A549 (cell line): ENCODE measurements around the gene ADGRA3. TPM values are rescaled to one million over a fixed set of nuclear protein-coding genes. Genes with fewer than 3 reads are reported as not detected.

Experiments used
- ATAC-seq, 2 experiments: fragments of 200-7000 bp in 1 of 2; fragments of >200 bp in 1 of 2; cut with Nextera tagmentation in 1 of 2; cut with Tn5 transposase in 1 of 2; 3 replicates each; pipeline versions ENCODE4 v1.8.0 to v1.9.1; 2018 to 2020; ENCODE audit warnings: mild to moderate bottlenecking in 1 of 2, moderate library complexity in 1 of 2
- CTCF ChIA-PET: fragments of 300-600 bp; sonication (Branson Sonifier 250); formaldehyde crosslinking; extraction: SDS; loops from one replicate; lab custom pipeline; 2021; ENCODE audit warnings: antibody characterized with exemption, inconsistent platforms; lab: Yijun Ruan, JAX
- POLR2A ChIA-PET: fragments of 350-600 bp; formaldehyde crosslinking; extraction: SDS; loops from one replicate; lab custom pipeline; 2021; ENCODE audit warnings: antibody characterized with exemption, inconsistent platforms; lab: Yijun Ruan, JAX
- DNase-seq, 2 experiments: peaks; one replicate each; pipeline versions ENCODE4 v3.0.0 to v3.0.0-alpha.2; 2011 to 2016; ENCODE audit warnings: low read depth in 1 of 2, low spot score in 1 of 2
- FAIRE-seq: peaks from 2 replicates; lab custom pipeline; 2011; peaks lifted over from hg19 to GRCh38; lab: Jason Lieb, UNC
- H3K27ac ChIP-seq, 2 experiments: fragments of >200 bp; sonication (Bioruptor Twin); formaldehyde crosslinking; 3 replicates each; pipeline ENCODE4 v1.5.1; 2016 to 2017
- H3K4me1 ChIP-seq: fragments of >200 bp; sonication (Bioruptor Twin); formaldehyde crosslinking; 3 replicates; pipeline ENCODE4 v1.6.1; 2016
- H3K4me2 ChIP-seq: fragments of >200 bp; sonication (Bioruptor Twin); formaldehyde crosslinking; 3 replicates; pipeline ENCODE4 v1.6.1; 2016
- H3K4me3 ChIP-seq: fragments of >200 bp; sonication (Bioruptor Twin); formaldehyde crosslinking; 3 replicates; pipeline ENCODE4 v1.5.1; 2016
- H3K9me3 ChIP-seq: fragments of >200 bp; sonication (Bioruptor Twin); formaldehyde crosslinking; 3 replicates; pipeline ENCODE4 v1.6.1; 2016
- BCL3 ChIP-seq: fragments of >200 bp; sonication (Bioruptor Twin); formaldehyde crosslinking; IDR thresholded peaks from 3 replicates; pipeline ENCODE4 v1.6.1; 2016
- CBX2 ChIP-seq: fragments of 200-600 bp; sonication (generic); IDR thresholded peaks from 2 replicates; pipeline ENCODE4 v1.6.1; 2016; ENCODE audit warnings: low read depth, mild to moderate bottlenecking, borderline replicate concordance
- CBX8 ChIP-seq: fragments of 200-600 bp; sonication (generic); IDR thresholded peaks from 2 replicates; pipeline ENCODE4 v1.6.1; 2016
- CHD4 ChIP-seq: fragments of 200-600 bp; sonication (generic); IDR thresholded peaks from 2 replicates; pipeline ENCODE4 v1.6.1; 2016; ENCODE audit warnings: antibody characterized with exemption, mild to moderate bottlenecking, borderline replicate concordance
- EHMT2 ChIP-seq: fragments of 200-600 bp; sonication (generic); IDR thresholded peaks from 2 replicates; pipeline ENCODE4 v1.6.1; 2016; ENCODE audit warnings: antibody characterized with exemption, low read depth, mild to moderate bottlenecking, moderate library complexity
- ELK1 ChIP-seq: fragments of 150-350 bp; IDR thresholded peaks from 2 replicates; pipeline ENCODE4 v1.6.1; 2014; ENCODE audit warnings: low read depth, mild to moderate bottlenecking, low read length
- EP300 ChIP-seq, 2 experiments: fragments of >200 bp; sonication (Bioruptor Twin); formaldehyde crosslinking; IDR thresholded peaks; 2 replicates in 1 of 2; 3 replicates in 1 of 2; pipeline ENCODE4 v1.6.1; 2016 to 2017
- ESRRA ChIP-seq: fragments of 150-350 bp; IDR thresholded peaks from 2 replicates; pipeline ENCODE4 v1.6.1; 2014; ENCODE audit warnings: mild to moderate bottlenecking, low read length, borderline replicate concordance
- FOSB ChIP-seq: fragments of 250-450 bp; sonication (Bioruptor Pico); IDR thresholded peaks from 2 replicates; pipeline ENCODE4 v1.5.0; 2020; ENCODE audit warnings: mild to moderate bottlenecking, moderate library complexity
- FOSL2 ChIP-seq, 2 experiments: fragments of 450-650 bp in 1 of 2; fragments of >200 bp in 1 of 2; sonication (Bioruptor Twin) in 1 of 2; formaldehyde crosslinking; IDR thresholded peaks; 2 replicates each; pipeline versions ENCODE4 v1.5.0 to v1.6.1; 2016 to 2020; ENCODE audit warnings: mild to moderate bottlenecking in 1 of 2, moderate library complexity in 1 of 2
- FOXS1 ChIP-seq: fragments of 250-450 bp; sonication (Bioruptor Pico); IDR thresholded peaks from 2 replicates; pipeline ENCODE4 v1.5.0; 2020; ENCODE audit warnings: mild to moderate bottlenecking, moderate library complexity
- HMGXB4 ChIP-seq: fragments of 250-450 bp; sonication (Bioruptor Pico); IDR thresholded peaks from 2 replicates; pipeline ENCODE4 v1.5.0; 2021; ENCODE audit warnings: mild to moderate bottlenecking, moderate library complexity, borderline replicate concordance
- HOXA7 ChIP-seq: fragments of 250-450 bp; sonication (Bioruptor Pico); IDR thresholded peaks from 2 replicates; pipeline ENCODE4 v1.5.0; 2020; ENCODE audit warnings: mild to moderate bottlenecking, moderate library complexity
- HOXB13 ChIP-seq: fragments of 250-450 bp; sonication (Bioruptor Pico); IDR thresholded peaks from 2 replicates; pipeline ENCODE4 v1.5.0; 2020; ENCODE audit warnings: low read depth, mild to moderate bottlenecking, moderate library complexity
- JUNB ChIP-seq: fragments of >200 bp; sonication (Bioruptor Twin); formaldehyde crosslinking; IDR thresholded peaks from 2 replicates; pipeline ENCODE4 v1.6.1; 2016
- KDM1A ChIP-seq: fragments of 200-600 bp; sonication (generic); IDR thresholded peaks from 2 replicates; pipeline ENCODE4 v1.6.1; 2016; ENCODE audit warnings: low read depth, mild to moderate bottlenecking
- KDM5A ChIP-seq: fragments of 200-600 bp; sonication (generic); IDR thresholded peaks from 2 replicates; pipeline ENCODE4 v1.6.1; 2016; ENCODE audit warnings: antibody characterized with exemption, mild to moderate bottlenecking
- MAX ChIP-seq: IDR thresholded peaks from 2 replicates; pipeline ENCODE4 v1.6.1; 2012
- MAZ ChIP-seq: fragments of 150-350 bp; IDR thresholded peaks from 2 replicates; pipeline ENCODE4 v1.6.1; 2014; ENCODE audit warnings: antibody characterized with exemption, low read depth, low read length, borderline replicate concordance
- NFE2L2 ChIP-seq: fragments of 150-350 bp; conservative IDR thresholded peaks from 2 replicates; pipeline ENCODE4 v1.6.1; 2014; ENCODE audit warnings: low read length
- NR3C1 ChIP-seq: fragments of >200 bp; sonication (Bioruptor Twin); formaldehyde crosslinking; IDR thresholded peaks from 3 replicates; pipeline ENCODE4 v1.6.1; 2017
- PBX3 ChIP-seq: IDR thresholded peaks from 2 replicates; pipeline ENCODE4 v1.6.1; 2012
- PHF8 ChIP-seq: fragments of 200-600 bp; sonication (generic); IDR thresholded peaks from 2 replicates; pipeline ENCODE4 v1.6.1; 2016; ENCODE audit warnings: low read depth, mild to moderate bottlenecking, antibody characterized with exemption, moderate library complexity, borderline replicate concordance
- RARB ChIP-seq: fragments of 250-450 bp; sonication (Bioruptor Pico); IDR thresholded peaks from 2 replicates; pipeline ENCODE4 v1.8.0; 2021; ENCODE audit warnings: mild to moderate bottlenecking, moderate library complexity
- RCOR1 ChIP-seq: fragments of 150-350 bp; IDR thresholded peaks from 2 replicates; pipeline ENCODE4 v1.6.1; 2014; ENCODE audit warnings: antibody characterized with exemption, low read length, low read depth
- RFX5 ChIP-seq: fragments of 450-650 bp; IDR thresholded peaks from 2 replicates; pipeline ENCODE4 v1.7.1; 2014; ENCODE audit warnings: antibody characterized with exemption, mild to moderate bottlenecking, moderate library complexity
- ZFP36 ChIP-seq: fragments of 450-650 bp; IDR thresholded peaks from 2 replicates; pipeline ENCODE4 v1.6.1; 2014; ENCODE audit warnings: borderline replicate concordance; ENCODE audit not compliant: partially characterized antibody
- ZSCAN20 ChIP-seq: fragments of 250-450 bp; sonication (Bioruptor Pico); IDR thresholded peaks from 2 replicates; pipeline ENCODE4 v1.8.0; 2022; ENCODE audit warnings: mild to moderate bottlenecking, moderate library complexity
- WGBS: methylation state at CpG from one replicate; pipeline ENCODE4 v1.1.6; 2017; ENCODE audit errors: missing lambda C conversion rate; 5-methylcytosine and 5-hydroxymethylcytosine counted together
- polyA plus RNA-seq, 4 experiments: library from polyadenylated mRNA; depleted of rRNA in 3 of 4; stranded (reverse); fragments of >200 nt; fragmentation: RNase III in 1 of 4; extraction: RNeasy Plus Mini Kit Qiagen cat#74134 plus additional on column Dnase treatment in 1 of 4; gene quantifications; 2 replicates in 3 of 4; 3 replicates in 1 of 4; pipeline ENCODE4 v1.2.3, GENCODE V29; 2011 to 2017

ADGRA3 gene
- polyA plus RNA-seq, 2 of the 4 experiments (the other 2 are of a cell fraction): 18.2 to 20.0 TPM

GRCh38 chr4:22522706-22523501 is 7.0 kb upstream of the ADGRA3 start:
- DNase-seq (no peak), ATAC-seq (no peak), FAIRE-seq (no peak)
- no peaks in the 10 kb centered on the region for H3K4me1 ChIP-seq
- 70% methylated on average over 9 of the region's 9 CpGs for WGBS
- H3K27ac ChIP-seq: no peak overlapping the region
- H3K4me3 ChIP-seq: no peak overlapping the region
- ChIA-PET CTCF (interaction anchor here (1.1 kb wide), 1 partner anchor 88 kb away, joined by 3 read pairs; no protein-coding TSS in a partner anchor), POLR2A (no interaction called here)
- H3K9me3 ChIP-seq: no peaks in the 10 kb centered on the region
- no peak overlapping the region for H3K4me2 ChIP-seq
- TF ChIP-seq NR3C1 (no peak), JUNB (no peak), EP300 (IDR thresholded peaks at IDR 0.05) (no peak), ESRRA (no peak), BCL3 (no peak), HOXA7 (CRISPR knock-in tag) (no peak), FOXS1 (CRISPR knock-in tag) (no peak), RCOR1 (no peak), FOSB (CRISPR knock-in tag) (no peak), MAZ (no peak), NFE2L2 (no peak), CHD4 (no peak), ELK1 (no peak), KDM1A (no peak), PBX3 (no peak)

GRCh38 chr4:22522206-22522605 is 6.3 kb upstream of the ADGRA3 start:
- Histone ChIP-seq H3K4me3 (no peak overlapping the region), H3K27ac (no peak overlapping the region), H3K9me3 (no peaks in the 10 kb centered on the region), H3K4me1 (no peaks in the 10 kb centered on the region), H3K4me2 (no peak overlapping the region)
- ChIA-PET CTCF (interaction anchor here (1.1 kb wide), 1 partner anchor 87 kb away, joined by 3 read pairs; no protein-coding TSS in a partner anchor), POLR2A (no interaction called here)
- WGBS: 8% methylated on average over 2 of the region's 2 CpGs
- no peak for DNase-seq
- no peak for TF ChIP-seq ZSCAN20
- TF ChIP-seq EP300 (IDR thresholded peaks at IDR 0.05): no peak
- no peak for TF ChIP-seq FOSL2 (IDR thresholded peaks at IDR 0.05)
- TF ChIP-seq FOSL2 (CRISPR knock-in tag; IDR thresholded peaks at IDR 0.05): no peak
- no peak for TF ChIP-seq ESRRA
- no peak for TF ChIP-seq ELK1
- no peak for TF ChIP-seq PHF8
- TF ChIP-seq FOSB (CRISPR knock-in tag): no peak
- no peak for TF ChIP-seq ZFP36
- TF ChIP-seq RARB (CRISPR knock-in tag): no peak
- no peak for TF ChIP-seq FOXS1 (CRISPR knock-in tag)
- TF ChIP-seq HMGXB4 (CRISPR knock-in tag): no peak
- TF ChIP-seq CBX2: no peak
- TF ChIP-seq HOXB13 (CRISPR knock-in tag): no peak
- no peak for TF ChIP-seq CBX8
- TF ChIP-seq KDM1A: no peak
- TF ChIP-seq KDM5A: no peak
- no peak for TF ChIP-seq EHMT2
- TF ChIP-seq MAX: no peak
- no peak for TF ChIP-seq RFX5
- no peak for ATAC-seq
- no peak for FAIRE-seq
